K562 (cell line): ENCODE results near the gene TMEM209. TPM values are rescaled to one million over a fixed set of nuclear protein-coding genes. Genes with fewer than 3 reads are reported as not detected.
A peak's percentile ranks its signal among the peaks of the same experiment; 100 is the strongest.

Experiments used
- ATAC-seq: fragments of 200-7000 bp; cut with Tn5 transposase; 3 replicates; pipeline ENCODE4 v1.9.1; 2020; ENCODE audit warnings: moderate library complexity
- BruUV-seq: library from RNA; stranded (reverse); fragments of 400-500 nt; replicated peaks from 2 replicates; lab custom pipeline; 2021; lab: Mats Ljungman, UMichigan
- CTCF ChIA-PET: fragments of 300-600 bp; formaldehyde crosslinking; extraction: SDS; loops from one replicate; lab custom pipeline; 2021; ENCODE audit warnings: low intra/inter-chr PET ratio; lab: Yijun Ruan, JAX
- POLR2A ChIA-PET: fragments of 300-600, 350-650 bp; sonication (Branson Sonifier 250); formaldehyde crosslinking; extraction: SDS; loops from one replicate; lab custom pipeline; 2021; ENCODE audit warnings: antibody characterized with exemption, inconsistent platforms; lab: Yijun Ruan, JAX
- DNase-seq, 4 experiments: peaks; one replicate each; pipeline versions ENCODE4 v3.0.0 to v3.0.0-alpha.2; 2011 to 2018; ENCODE audit warnings: low spot score in 3 of 4, mixed read lengths in 3 of 4; ENCODE audit errors: extremely low read depth in 1 of 4
- FAIRE-seq: peaks from 2 replicates; lab custom pipeline; 2011; peaks lifted over from hg19 to GRCh38; lab: Jason Lieb, UNC
- H2AFZ ChIP-seq: 2 replicates; pipeline ENCODE4 v1.6.0; 2011; ENCODE audit warnings: low read depth, low read length, control low read depth, inconsistent platforms
- H3K27ac ChIP-seq: fragments of 200-600 bp; 3 replicates; pipeline ENCODE4 v1.8.0; 2011; ENCODE audit warnings: low read depth, mild to moderate bottlenecking, control low read depth, inconsistent platforms, low read length, moderate library complexity, mixed read lengths; ENCODE audit errors: extremely low read depth
- H3K27me3 ChIP-seq, 2 experiments: fragments of 300-600 bp in 1 of 2; 2 replicates in 1 of 2; 3 replicates in 1 of 2; pipeline versions ENCODE4 v1.6.0 to v1.8.0; 2011; ENCODE audit warnings: inconsistent platforms in 2 of 2, low read length in 2 of 2, mild to moderate bottlenecking in 1 of 2, mixed read lengths in 1 of 2, moderate library complexity in 1 of 2; ENCODE audit not compliant: control insufficient read depth in 2 of 2, insufficient read depth in 2 of 2
- H3K36me3 ChIP-seq: fragments of 300-600 bp; 3 replicates; pipeline ENCODE4 v1.8.0; 2011; ENCODE audit warnings: mild to moderate bottlenecking, low read length, inconsistent platforms; ENCODE audit not compliant: control insufficient read depth, insufficient read depth
- H3K4me1 ChIP-seq, 2 experiments: fragments of 200-600 bp in 1 of 2; replicated peaks in 1 of 2; 2 replicates in 1 of 2; 3 replicates in 1 of 2; pipeline versions ENCODE4 v1.5.1 to v1.8.0; 2011; ENCODE audit warnings: inconsistent platforms in 2 of 2, low read length in 2 of 2, mild to moderate bottlenecking in 1 of 2, mixed read lengths in 1 of 2, moderate library complexity in 1 of 2; ENCODE audit not compliant: control insufficient read depth in 2 of 2, insufficient read depth in 2 of 2
- H3K4me2 ChIP-seq: 2 replicates; pipeline ENCODE4 v1.6.1; 2011; ENCODE audit warnings: low read length, control low read depth, inconsistent platforms, mixed read lengths; ENCODE audit not compliant: insufficient read depth
- H3K4me3 ChIP-seq: fragments of 200-600 bp; sonication (generic), shearing (Covaris generic); 2 replicates; pipeline ENCODE4 v1.5.1; 2016; ENCODE audit warnings: control low read depth, inconsistent platforms
- H3K79me2 ChIP-seq: fragments of 200-600 bp; 3 replicates; pipeline ENCODE4 v1.8.0; 2011; ENCODE audit warnings: low read length, inconsistent platforms; ENCODE audit not compliant: control insufficient read depth, insufficient read depth
- H3K9ac ChIP-seq, 2 experiments: 2 replicates each; pipeline versions ENCODE4 v1.6.0 to v1.6.1; 2011; ENCODE audit warnings: low read depth in 2 of 2, low read length in 2 of 2, control low read depth in 1 of 2, inconsistent platforms in 1 of 2, mild to moderate bottlenecking in 1 of 2, mixed read lengths in 1 of 2; ENCODE audit not compliant: insufficient read depth in 1 of 2
- H3K9me1 ChIP-seq: one replicate; pipeline ENCODE4 v1.6.0; 2011; ENCODE audit warnings: inconsistent platforms, mild to moderate bottlenecking, low read length, moderate library complexity; ENCODE audit not compliant: control insufficient read depth, insufficient read depth
- H3K9me3 ChIP-seq: replicated peaks from 2 replicates; pipeline ENCODE4 v1.5.1; 2011; ENCODE audit warnings: low read depth, low read length, inconsistent platforms; ENCODE audit not compliant: control insufficient read depth, insufficient read depth
- H4K20me1 ChIP-seq: replicated peaks from 2 replicates; pipeline ENCODE4 v1.6.1; 2011; ENCODE audit warnings: low read length, inconsistent platforms, mixed read lengths; ENCODE audit not compliant: control insufficient read depth, insufficient read depth
- E4F1 ChIP-seq: fragments of 250-450 bp; sonication (Bioruptor Pico); IDR thresholded peaks from 2 replicates; pipeline ENCODE4 v1.5.0; 2021; ENCODE audit warnings: mild to moderate bottlenecking, borderline replicate concordance
- EP400 ChIP-seq: fragments of 450-650 bp; IDR thresholded peaks from 2 replicates; pipeline ENCODE4 v1.6.1; 2017; ENCODE audit warnings: antibody characterized with exemption, mild to moderate bottlenecking, moderate library complexity
- RAD21 ChIP-seq, 2 experiments: fragments of 250-450 bp in 1 of 2; fragments of 450-650 bp in 1 of 2; sonication (Bioruptor Pico) in 1 of 2; formaldehyde crosslinking in 1 of 2; IDR thresholded peaks in 1 of 2; conservative IDR thresholded peaks in 1 of 2; 2 replicates each; pipeline versions ENCODE4 v1.4.0 to v1.8.0; 2020 to 2022; ENCODE audit warnings: mild to moderate bottlenecking in 2 of 2, moderate library complexity in 1 of 2
- SMC3 ChIP-seq: conservative IDR thresholded peaks from 2 replicates; pipeline ENCODE4 v1.6.1; 2011; ENCODE audit warnings: low read depth, low read length, improper control_type of control experiment; ENCODE audit not compliant: insufficient read depth
- USF1 ChIP-seq: sonication (generic); formaldehyde crosslinking; IDR thresholded peaks from 2 replicates; pipeline ENCODE4 v1.9.0; 2022; ENCODE audit warnings: mild to moderate bottlenecking, missing genetic modification reagents
- ZSCAN29 ChIP-seq: fragments of 450-650 bp; IDR thresholded peaks from 2 replicates; pipeline ENCODE4 v1.6.1; 2017
- WGBS: fragments of 100-300 bp; shearing (Covaris generic); methylation state at CpG from one replicate; pipeline ENCODE4 v1.1.6; 2016; ENCODE audit warnings: low coverage, mixed read lengths; ENCODE audit not compliant: insufficient coverage; ENCODE audit errors: missing lambda C conversion rate; 5-methylcytosine and 5-hydroxymethylcytosine counted together
- in situ Hi-C: fragments of 300-500 bp; cut with MboI; formaldehyde crosslinking; loops from 4 replicates; pipeline ENCODE4 v1.15.0; 2018; ENCODE audit warnings: inconsistent platforms, mixed read lengths
- intact Hi-C: fragments of 100-400 bp; cut with micrococcal nuclease; formaldehyde crosslinking; loops from 2 replicates; pipeline ENCODE4 v1.14.2; 2022
- polyA plus RNA-seq, 8 experiments: library from polyadenylated mRNA; depleted of rRNA in 4 of 8; stranded (reverse) in 5 of 8; unstranded in 3 of 8; fragments of >200 nt; fragmentation: Nextera tagmentation in 2 of 8; fragmentation: Illumina TruSeq in 1 of 8; extraction: Ambion mirVana in 2 of 8; extraction: Trizol in 1 of 8; gene quantifications; 2 replicates each; pipeline versions ENCODE4 v1.2.1 to v1.2.3, GENCODE V29; 2011 to 2014; ENCODE audit warnings: inconsistent platforms in 1 of 8, missing spikeins in 1 of 8
- total RNA-seq, 7 experiments: library from RNA; depleted of rRNA in 6 of 7; stranded (reverse); fragments of >200 nt in 6 of 7; fragmentation: Illumina TruSeq in 2 of 7; extraction: Trizol in 2 of 7; gene quantifications; 2 replicates each; pipeline versions ENCODE4 v1.2.1 to v1.2.3, GENCODE V29; 2011 to 2021; ENCODE audit warnings: low replicate concordance in 1 of 7

TMEM209 gene
- total and polyA plus RNA-seq, 9 of the 15 experiments (the other 6 are each of a cell fraction or from before 2014, with no cell fraction given) = 36.8 to 116 (median 76.6) TPM

- TF ChIP-seq RAD21 (CRISPR knock-in tag; conservative IDR thresholded peaks at IDR 0.05 in 1 of 2, IDR thresholded peaks at IDR 0.05 in 1 of 2) (peak in 1 of 2 experiments; percentile 31; a peak in 2 of 4 replicates), ZSCAN29 (no peak), E4F1 (CRISPR knock-in tag) (no peak), USF1 (CRISPR knock-in tag) (0 out of 2 replicates have a peak, but pooled peaks have one; percentile 19), SMC3 (0 out of 2 replicates have a peak, but pooled peaks have one; percentile 5), EP400 (no peak)
- peak in 2 of 4 experiments; percentile 34 to 36 for DNase-seq
- BruUV-seq = no TSS peak
- intact Hi-C loops (no loop called here), in situ Hi-C loops (no loop called here)
- POLR2A ChIA-PET = interaction anchor here (0.9 to 1.1 kb wide), 2 partner anchors 9 to 29 kb away, joined by 3 to 6 read pairs; no protein-coding TSS in a partner anchor
- CTCF ChIA-PET = no interaction called here
- ATAC-seq = peak; percentile 74
- Histone ChIP-seq H3K9me1 (no peaks in the 10 kb centered on the region), H3K27ac (no peak overlapping the region), H3K9ac (no peak overlapping the region), H3K79me2 (no peaks in the 10 kb centered on the region), H2AFZ (peak overlapping the region; percentile 64), H3K4me3 (no peak overlapping the region), H3K4me2 (no peak overlapping the region), H3K27me3 (no peaks in the 10 kb centered on the region), H4K20me1 (no peaks in the 10 kb centered on the region), H3K4me1 (peaks cover 7 to 13% of the 10 kb centered on the region in 2 experiments; a peak in 4 of 5 replicates), H3K9me3 (no peaks in the 10 kb centered on the region), H3K36me3 (no peaks in the 10 kb centered on the region)
- no peak for FAIRE-seq
- 69% methylated on average over 9 of the region's 9 CpGs for WGBS
Observed at GRCh38 chr7:130216025-130216424, 10.8 kb upstream of the TMEM209 start.
